GM18907 (cell line): ENCODE data around the gene BID.
"Not testable (repeated sequence)": the region's sequence is repeated elsewhere in the genome, so short reads cannot be mapped to it uniquely, and the experiment has no call there.

Experiments used
- ATAC-seq: cut with Tn5 transposase; IDR thresholded peaks from one replicate; pipeline ENCODE4 v1.9.1; 2021; ENCODE audit warnings: mild to moderate bottlenecking, moderate library complexity; ENCODE audit not compliant: unreplicated experiment

BID gene

GRCh38 chr22:17705951-17706900 is 68.0 kb downstream of the BID start:
- peak; percentile 91 for ATAC-seq

- no peak for ATAC-seq
Measured at GRCh38 chr22:17705546-17705945, 68.7 kb downstream of the BID start.

- ATAC-seq, result no peak
Measured at GRCh38 chr22:17703811-17704210, 70.5 kb downstream of the BID start.

GRCh38 chr22:17700778-17701177 is 73.5 kb downstream of the BID start:
- no peak for ATAC-seq

- ATAC-seq, result no peak
Measured at GRCh38 chr22:17699696-17700340, 74.5 kb downstream of the BID start.

GRCh38 chr22:17698948-17699347 is 75.3 kb downstream of the BID start:
- no peak for ATAC-seq

- not testable (repeated sequence) for ATAC-seq
Measured at GRCh38 chr22:17698276-17698675, 76.0 kb downstream of the BID start.

- ATAC-seq, result not testable (repeated sequence)
Measured at GRCh38 chr22:17697196-17697595, 77.1 kb downstream of the BID start.

GRCh38 chr22:17695986-17696385 is 78.3 kb downstream of the BID start:
- ATAC-seq, result no peak

GRCh38 chr22:17694752-17695151 is 79.5 kb downstream of the BID start:
- no peak for ATAC-seq

- no peak for ATAC-seq
Measured at GRCh38 chr22:17694193-17694592, 80.1 kb downstream of the BID start.

GRCh38 chr22:17692841-17693240 is 81.4 kb downstream of the BID start:
- no peak for ATAC-seq

GRCh38 chr22:17684245-17684644 is 90.0 kb downstream of the BID start:
- no peak for ATAC-seq
